GM12864 (cell line): ENCODE measurements around the gene SOWAHB.

Experiments
- DNase-seq: peaks from one replicate; pipeline ENCODE4 v3.0.0-alpha.2; 2011; ENCODE audit warnings: low read depth
- H3K4me3 ChIP-seq: 2 replicates; pipeline ENCODE4 v1.5.1; 2011; ENCODE audit warnings: mild to moderate bottlenecking, low read depth, low read length, control low read depth
- TF ChIP-seq, protein P1 (sequence below): IDR thresholded peaks from 2 replicates; pipeline ENCODE4 v1.5.1; 2011; ENCODE audit warnings: low read depth, mild to moderate bottlenecking, moderate library complexity, low read length, control low read depth, inconsistent platforms; ENCODE audit errors: missing control alignments

The SOWAHB gene

DNA sequence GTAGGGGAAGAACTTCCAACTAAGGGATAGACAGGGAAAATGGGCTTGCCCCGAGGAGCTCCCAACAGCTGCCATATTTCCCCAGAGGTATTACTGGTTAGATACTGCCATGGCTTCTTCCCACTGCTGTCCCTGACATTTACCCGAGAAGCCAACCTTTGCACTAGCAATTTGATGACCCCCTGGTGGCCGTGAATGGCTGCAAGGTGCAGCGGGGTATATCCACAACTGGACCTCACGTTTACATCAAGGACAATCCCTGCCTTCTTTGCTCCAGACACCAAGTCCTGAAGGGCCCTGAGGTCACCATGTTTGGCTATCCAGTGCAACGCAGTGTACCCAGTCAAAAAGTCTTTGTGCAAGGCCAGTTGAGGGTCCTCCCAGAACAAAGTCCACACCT is 2.3 kb downstream of the SOWAHB start:
- TF ChIP-seq, protein P1, sequence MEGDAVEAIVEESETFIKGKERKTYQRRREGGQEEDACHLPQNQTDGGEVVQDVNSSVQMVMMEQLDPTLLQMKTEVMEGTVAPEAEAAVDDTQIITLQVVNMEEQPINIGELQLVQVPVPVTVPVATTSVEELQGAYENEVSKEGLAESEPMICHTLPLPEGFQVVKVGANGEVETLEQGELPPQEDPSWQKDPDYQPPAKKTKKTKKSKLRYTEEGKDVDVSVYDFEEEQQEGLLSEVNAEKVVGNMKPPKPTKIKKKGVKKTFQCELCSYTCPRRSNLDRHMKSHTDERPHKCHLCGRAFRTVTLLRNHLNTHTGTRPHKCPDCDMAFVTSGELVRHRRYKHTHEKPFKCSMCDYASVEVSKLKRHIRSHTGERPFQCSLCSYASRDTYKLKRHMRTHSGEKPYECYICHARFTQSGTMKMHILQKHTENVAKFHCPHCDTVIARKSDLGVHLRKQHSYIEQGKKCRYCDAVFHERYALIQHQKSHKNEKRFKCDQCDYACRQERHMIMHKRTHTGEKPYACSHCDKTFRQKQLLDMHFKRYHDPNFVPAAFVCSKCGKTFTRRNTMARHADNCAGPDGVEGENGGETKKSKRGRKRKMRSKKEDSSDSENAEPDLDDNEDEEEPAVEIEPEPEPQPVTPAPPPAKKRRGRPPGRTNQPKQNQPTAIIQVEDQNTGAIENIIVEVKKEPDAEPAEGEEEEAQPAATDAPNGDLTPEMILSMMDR: peak; percentile 32
- DNase-seq: no peak
- no peak overlapping the region for H3K4me3 ChIP-seq

- no peak overlapping the region for H3K4me3 ChIP-seq
- TF ChIP-seq, protein P1: no peak
- DNase-seq: peak; percentile 5
Observed at GRCh38 chr4:76894537-76895255, 3.2 kb downstream of the SOWAHB start.

- H3K4me3 ChIP-seq: no peak overlapping the region
- TF ChIP-seq, protein P1: no peak
- no peak for DNase-seq
Observed at GRCh38 chr4:76892601-76893000, 5.3 kb downstream of the SOWAHB start.

- no peak for DNase-seq
- TF ChIP-seq, protein P1: no peak
- no peak overlapping the region for H3K4me3 ChIP-seq
Observed at GRCh38 chr4:76892001-76892400, 5.9 kb downstream of the SOWAHB start.

DNA sequence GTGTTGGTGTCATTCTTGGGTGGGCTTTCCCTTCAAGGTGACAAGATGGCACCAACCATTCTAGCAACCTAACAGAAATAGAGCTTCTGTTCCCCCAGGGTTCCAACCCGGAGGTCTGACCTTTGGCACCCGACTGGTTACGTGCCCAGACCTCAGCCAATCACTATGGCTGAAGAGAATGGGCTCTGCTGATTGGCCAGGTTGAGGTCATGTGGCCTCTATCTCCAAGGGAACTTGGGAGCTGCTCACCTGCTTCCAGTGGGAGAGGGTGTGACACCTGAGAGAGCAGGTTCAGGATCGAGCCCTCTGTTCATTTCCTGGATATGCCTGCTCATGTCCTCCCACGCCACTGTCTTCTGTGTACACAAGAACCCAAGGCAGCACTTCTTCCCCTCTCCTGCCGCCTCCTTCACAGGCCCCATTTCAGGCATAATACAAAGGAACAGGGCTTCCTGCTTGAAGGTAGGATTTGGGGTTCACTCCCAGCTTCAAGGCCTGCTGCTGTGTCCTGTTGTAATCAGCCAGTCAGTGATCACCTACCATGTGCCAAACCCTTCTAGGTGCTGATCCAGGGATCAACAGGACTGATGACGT is 11.0 kb downstream of the SOWAHB start:
- DNase-seq: no peak
- TF ChIP-seq, protein P1: no peak
- no peak overlapping the region for H3K4me3 ChIP-seq

- DNase-seq: no peak
- no peak overlapping the region for H3K4me3 ChIP-seq
- TF ChIP-seq, protein P1: no peak
Observed at GRCh38 chr4:76886214-76886613, 11.7 kb downstream of the SOWAHB start.

GRCh38 chr4:76883147-76883546 is 14.8 kb downstream of the SOWAHB start:
- no peak overlapping the region for H3K4me3 ChIP-seq
- no peak for DNase-seq

More at GRCh38 chr4:76883147-76883546, 14.8 kb downstream of the SOWAHB start:
- TF ChIP-seq, protein P1: no peak
